Omental fat pad (tissue), 4 donors: ENCODE data around the gene DRG1. TPM values are rescaled to one million over a fixed set of nuclear protein-coding genes. Genes with fewer than 3 reads are reported as not detected.
"Not testable (repeated sequence)": the region's sequence is repeated elsewhere in the genome, so short reads cannot be mapped to it uniquely, and the experiment has no call there.

ENCODE experiments used
- ATAC-seq: fragments of 150-250 bp; one replicate; pipeline ENCODE4 v1.9.1; 2016; ENCODE audit warnings: mild to moderate bottlenecking, moderate library complexity; ENCODE audit not compliant: low FRiP score
- DNase-seq: peaks from one replicate; pipeline ENCODE4 v3.0.0-alpha.2; 2019; ENCODE audit warnings: low spot score
- total RNA-seq, 4 donors: library from RNA; depleted of rRNA; stranded (reverse); fragments of >200 nt; gene quantifications; one replicate each; pipeline ENCODE4 v1.1.0, GENCODE V29; 2016
- TF ChIP-seq, protein P1 (sequence below), 3 donors: fragments of 450-650 bp; IDR thresholded peaks; one replicate each; pipeline ENCODE4 v1.5.1; 2016 to 2017; ENCODE audit warnings: antibody characterized with exemption in 3 of 3, mild to moderate bottlenecking in 3 of 3, moderate library complexity in 2 of 3

DRG1 gene
- total RNA-seq, 4 donors from 2014 or later: 59.1 to 88.7 (median 69.2) TPM

DNA sequence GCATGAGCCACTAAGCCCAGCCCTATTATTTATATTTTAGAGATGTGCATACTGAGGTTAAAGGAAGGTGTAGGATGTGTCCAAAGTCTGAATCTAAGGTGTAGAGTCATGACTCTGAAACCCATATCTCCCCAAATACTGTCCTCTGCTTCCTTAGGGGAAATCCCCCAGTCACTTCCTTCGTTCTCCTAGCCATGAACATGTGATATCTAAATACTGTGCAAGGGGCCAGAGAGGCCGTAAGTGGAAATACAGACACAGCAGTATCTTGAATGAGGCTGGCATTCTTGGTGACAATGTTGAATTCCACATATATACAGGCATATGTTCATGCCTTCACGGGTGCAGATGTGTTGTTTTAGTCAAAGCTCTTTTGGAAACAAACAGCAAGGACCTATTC, 32.0 kb upstream of the DRG1 start:
- DNase-seq (no peak), ATAC-seq (no peak)
- TF ChIP-seq, protein P1, sequence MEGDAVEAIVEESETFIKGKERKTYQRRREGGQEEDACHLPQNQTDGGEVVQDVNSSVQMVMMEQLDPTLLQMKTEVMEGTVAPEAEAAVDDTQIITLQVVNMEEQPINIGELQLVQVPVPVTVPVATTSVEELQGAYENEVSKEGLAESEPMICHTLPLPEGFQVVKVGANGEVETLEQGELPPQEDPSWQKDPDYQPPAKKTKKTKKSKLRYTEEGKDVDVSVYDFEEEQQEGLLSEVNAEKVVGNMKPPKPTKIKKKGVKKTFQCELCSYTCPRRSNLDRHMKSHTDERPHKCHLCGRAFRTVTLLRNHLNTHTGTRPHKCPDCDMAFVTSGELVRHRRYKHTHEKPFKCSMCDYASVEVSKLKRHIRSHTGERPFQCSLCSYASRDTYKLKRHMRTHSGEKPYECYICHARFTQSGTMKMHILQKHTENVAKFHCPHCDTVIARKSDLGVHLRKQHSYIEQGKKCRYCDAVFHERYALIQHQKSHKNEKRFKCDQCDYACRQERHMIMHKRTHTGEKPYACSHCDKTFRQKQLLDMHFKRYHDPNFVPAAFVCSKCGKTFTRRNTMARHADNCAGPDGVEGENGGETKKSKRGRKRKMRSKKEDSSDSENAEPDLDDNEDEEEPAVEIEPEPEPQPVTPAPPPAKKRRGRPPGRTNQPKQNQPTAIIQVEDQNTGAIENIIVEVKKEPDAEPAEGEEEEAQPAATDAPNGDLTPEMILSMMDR (IDR thresholded peaks at IDR 0.05): no peak

DNA sequence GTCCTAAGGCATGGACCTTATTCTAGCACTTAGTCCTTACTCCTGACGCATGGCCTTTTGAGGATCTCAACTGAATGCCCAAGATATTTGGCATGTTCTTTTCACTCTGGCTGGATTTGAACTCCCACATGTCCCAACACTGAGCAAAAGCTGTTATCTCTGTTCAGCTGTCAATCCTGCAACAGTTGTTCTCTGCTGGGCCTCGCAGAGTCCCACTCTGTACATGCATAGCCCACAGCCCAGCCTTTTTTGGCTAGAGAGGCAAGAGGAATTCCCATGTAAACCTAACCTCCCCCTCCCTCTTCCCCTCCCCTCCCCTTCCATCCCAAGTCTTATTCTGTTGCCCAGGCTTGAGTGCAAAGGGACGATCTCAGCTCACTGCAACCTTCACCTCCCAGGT, 21.8 kb upstream of the DRG1 start:
- DNase-seq (no peak), ATAC-seq (no peak)
- TF ChIP-seq, protein P1 (IDR thresholded peaks at IDR 0.05): no peak

DNA sequence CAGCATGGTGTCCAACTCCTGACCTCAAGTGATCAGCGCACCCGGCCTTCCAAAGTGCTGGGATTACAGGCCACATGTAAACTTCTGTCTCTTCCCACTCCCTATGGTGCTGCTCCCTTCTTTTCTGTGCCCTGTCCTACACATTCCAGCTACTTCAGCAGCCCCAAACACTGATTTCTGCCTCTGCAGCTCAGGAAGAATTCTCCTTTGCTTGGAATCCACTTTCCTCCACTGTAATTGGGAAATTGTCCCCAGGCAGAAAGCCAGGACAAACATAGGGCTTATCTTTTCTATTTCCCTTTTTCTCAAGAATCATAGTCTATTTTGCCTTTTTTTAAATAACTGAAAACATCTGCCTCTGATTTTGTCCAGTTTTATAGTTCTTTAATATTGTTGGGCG, 21.3 kb upstream of the DRG1 start:
- DNase-seq: no peak
- ATAC-seq: no peak
- TF ChIP-seq, protein P1 (IDR thresholded peaks at IDR 0.05): no peak

DNA sequence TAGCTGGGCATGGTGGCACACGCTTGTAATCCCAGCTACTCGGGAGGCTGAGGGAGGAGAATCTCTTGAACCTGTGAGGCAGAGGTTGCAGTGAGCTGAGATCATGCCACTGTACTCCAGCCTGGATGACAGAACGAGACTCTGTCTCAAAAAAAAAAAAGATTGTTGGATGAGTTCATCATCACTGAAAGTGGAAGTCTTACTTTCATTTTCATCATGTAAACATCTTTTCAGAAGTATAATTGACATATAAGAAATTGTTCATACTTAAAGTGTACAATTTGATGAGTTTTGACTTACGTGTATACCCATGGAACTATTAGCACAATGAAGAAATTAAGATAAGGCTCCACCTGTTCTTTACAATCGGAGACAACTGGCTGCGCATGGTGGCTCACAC, 20.8 kb upstream of the DRG1 start:
- not testable (repeated sequence) for DNase-seq, ATAC-seq

DNA sequence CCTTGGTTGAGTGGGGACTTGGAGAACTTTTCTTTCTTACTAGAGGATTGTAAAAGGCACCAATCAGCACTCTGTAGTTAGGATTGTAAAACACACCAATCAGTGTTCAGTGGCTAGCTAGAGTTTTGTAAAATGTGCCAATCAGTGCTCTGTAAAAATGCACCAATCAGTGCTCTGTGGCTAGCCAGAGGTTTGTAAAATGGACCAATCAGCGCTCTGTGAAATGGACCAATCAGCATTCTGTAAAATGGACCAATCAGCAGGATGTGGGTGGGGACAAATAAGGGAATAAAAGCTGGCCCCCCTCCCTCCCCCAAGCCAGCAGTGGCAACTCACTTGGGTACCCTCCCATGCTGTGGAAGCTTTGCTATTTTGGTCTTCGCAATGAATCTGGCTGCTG, 5.5 kb upstream of the DRG1 start:
- TF ChIP-seq, protein P1 (IDR thresholded peaks at IDR 0.05): no peak
- ATAC-seq (no peak), DNase-seq (no peak)

DNA sequence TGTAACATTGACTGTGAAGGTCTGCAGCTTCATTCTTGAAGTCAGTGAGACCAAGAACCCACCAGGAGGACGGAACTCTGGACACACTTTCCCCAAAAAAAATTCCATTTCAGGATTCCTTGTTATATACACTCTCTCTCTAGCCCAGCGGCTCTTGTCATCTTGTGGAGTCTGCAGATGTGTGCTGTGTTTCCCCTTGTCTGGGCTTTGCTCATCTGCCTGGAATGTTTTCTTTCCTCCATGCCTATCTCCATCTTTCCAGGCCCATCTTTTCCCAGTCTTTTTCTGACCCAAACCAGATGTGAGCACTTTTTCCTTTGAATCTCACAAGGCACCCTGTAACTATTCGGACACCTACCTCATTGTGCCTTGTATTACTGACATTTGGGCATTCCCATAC, 5.1 kb upstream of the DRG1 start:
- ATAC-seq: no peak
- TF ChIP-seq, protein P1 (IDR thresholded peaks at IDR 0.05): no peak

DNA sequence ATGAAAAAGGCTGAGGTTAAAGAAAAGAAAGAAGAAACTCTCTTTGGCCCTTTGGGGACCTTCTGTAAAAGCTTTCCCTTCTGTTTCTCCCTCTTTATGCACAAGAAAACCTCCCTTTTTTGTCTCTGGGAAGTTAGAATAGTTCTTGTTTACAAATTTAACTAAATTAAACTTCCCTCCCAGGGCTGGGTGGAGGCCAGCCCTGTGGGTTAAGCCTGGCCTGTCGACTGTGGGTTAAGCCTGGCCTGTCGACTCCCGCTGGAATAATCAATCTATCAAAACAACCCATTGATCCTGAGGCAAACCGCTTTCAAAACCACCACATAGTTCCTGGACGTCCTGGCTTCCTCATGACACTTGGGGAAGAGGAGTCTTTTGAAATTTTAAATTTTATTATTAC, 1.2 kb upstream of the DRG1 start:
- no peak for ATAC-seq
- TF ChIP-seq, protein P1 (IDR thresholded peaks at IDR 0.05): no peak

More for the DNA sequence above, 5.1 kb upstream of the DRG1 start:
- DNase-seq: no peak

DNA sequence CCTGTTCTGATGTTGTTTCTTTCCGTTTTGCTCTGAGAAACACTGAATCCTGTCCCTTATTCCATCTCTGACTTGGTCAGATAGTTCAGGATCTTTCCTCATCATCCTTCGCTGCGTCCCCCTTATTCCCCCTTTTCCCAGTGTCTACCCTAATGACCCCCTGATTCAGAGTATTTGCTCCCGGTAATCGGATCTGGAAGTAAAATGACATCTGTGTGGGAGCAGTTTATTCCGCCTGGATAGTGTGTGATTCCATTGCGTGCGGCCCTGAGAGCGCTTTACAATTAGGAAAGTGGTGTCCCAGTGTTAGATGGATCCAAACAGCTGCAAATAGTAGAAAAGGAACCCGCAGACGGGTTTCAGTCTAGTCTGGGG, 606 bp downstream of the DRG1 start:
- TF ChIP-seq, protein P1 (IDR thresholded peaks at IDR 0.05): no peak
- ATAC-seq: no peak
- no peak for DNase-seq

More for the DNA sequence above, 1.2 kb upstream of the DRG1 start:
- DNase-seq: no peak

DNA sequence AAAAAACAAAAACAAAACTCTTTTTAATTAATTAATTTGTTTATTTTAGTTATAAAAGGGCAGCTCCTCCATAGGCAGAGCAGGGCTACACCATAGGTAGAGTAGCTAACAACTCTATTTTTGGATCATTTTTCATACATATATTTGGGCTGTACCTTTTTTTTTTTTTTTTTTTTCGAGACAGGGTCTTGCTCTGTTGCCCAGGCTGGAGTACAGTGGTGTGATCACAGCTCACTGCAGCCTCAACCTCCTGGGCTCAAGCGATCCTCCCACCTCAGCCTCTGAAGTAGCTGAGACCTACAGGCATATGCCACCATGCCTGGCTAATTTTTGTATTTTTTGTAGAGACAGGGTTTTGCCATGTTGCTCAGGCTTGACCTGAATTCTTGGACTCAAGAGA, 2.9 kb downstream of the DRG1 start:
- DNase-seq, ATAC-seq: not testable (repeated sequence)
